ENCODE measurements around the gene TMED8. TPM values are rescaled to one million over a fixed set of nuclear protein-coding genes. Genes with fewer than 3 reads are reported as not detected.

The TMED8 gene, protein sequence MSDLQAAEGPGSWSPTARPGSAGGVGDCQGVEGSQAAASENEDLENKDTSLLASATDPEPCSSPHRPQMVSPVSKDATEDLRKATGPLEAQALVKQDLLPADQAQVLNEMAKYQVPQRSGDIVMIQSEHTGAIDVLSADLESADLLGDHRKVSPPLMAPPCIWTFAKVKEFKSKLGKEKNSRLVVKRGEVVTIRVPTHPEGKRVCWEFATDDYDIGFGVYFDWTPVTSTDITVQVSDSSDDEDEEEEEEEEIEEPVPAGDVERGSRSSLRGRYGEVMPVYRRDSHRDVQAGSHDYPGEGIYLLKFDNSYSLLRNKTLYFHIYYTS
- total RNA-seq = 10.3 to 12.5 TPM (median 10.4 TPM) in 3 replicates
- long read RNA-seq, partial matches to known transcripts = 0 of 3 reads
- long read RNA-seq, other reads (novel, unspliced or antisense) = 3 of 3 reads

DNA sequence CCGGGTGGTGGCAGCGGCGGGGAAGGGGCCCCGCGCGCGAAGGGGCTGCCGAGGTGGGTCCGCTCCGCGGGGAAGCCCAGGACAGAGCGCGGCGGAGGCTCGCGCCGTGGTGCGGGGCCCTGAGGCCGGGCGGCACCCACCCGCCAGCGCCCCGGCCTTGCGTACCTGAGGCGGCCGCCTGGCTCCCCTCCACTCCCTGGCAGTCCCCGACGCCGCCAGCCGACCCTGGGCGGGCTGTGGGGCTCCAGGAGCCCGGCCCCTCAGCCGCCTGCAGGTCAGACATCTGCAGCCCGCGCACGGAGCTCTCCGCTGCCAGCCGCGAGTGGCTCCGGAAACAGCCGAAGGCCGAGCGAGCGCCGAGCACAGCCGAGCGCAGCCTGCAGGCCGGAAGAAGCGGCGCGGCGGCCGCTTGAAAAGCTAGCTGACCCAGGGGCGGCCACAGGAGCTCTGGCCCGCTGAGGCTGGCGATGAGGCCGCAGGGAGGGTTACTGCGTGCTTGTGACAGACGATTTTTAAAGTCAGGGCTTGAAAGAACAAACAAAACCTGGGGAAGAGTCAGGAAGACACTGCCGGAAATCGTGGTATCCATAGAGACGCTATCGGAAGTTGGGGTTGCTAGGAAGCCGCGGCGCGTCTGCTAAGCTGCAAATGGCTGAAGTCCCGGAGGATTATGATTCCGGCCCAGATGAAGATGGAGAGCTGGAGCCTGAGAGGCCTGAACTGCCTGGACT lies at the start of gene TMED8, which contains the start of gene SAMD15:
Gene TMED8, minus strand, starts transcription at position 324 of the 731 bp plus-strand sequence. Its CDS starts 41 bp downstream, at position 283.
Gene SAMD15, plus strand, starts transcription at position 609 of the 731 bp plus-strand sequence. Its CDS starts 40 bp downstream, at position 649.
- TF ChIP-seq, protein P1, sequence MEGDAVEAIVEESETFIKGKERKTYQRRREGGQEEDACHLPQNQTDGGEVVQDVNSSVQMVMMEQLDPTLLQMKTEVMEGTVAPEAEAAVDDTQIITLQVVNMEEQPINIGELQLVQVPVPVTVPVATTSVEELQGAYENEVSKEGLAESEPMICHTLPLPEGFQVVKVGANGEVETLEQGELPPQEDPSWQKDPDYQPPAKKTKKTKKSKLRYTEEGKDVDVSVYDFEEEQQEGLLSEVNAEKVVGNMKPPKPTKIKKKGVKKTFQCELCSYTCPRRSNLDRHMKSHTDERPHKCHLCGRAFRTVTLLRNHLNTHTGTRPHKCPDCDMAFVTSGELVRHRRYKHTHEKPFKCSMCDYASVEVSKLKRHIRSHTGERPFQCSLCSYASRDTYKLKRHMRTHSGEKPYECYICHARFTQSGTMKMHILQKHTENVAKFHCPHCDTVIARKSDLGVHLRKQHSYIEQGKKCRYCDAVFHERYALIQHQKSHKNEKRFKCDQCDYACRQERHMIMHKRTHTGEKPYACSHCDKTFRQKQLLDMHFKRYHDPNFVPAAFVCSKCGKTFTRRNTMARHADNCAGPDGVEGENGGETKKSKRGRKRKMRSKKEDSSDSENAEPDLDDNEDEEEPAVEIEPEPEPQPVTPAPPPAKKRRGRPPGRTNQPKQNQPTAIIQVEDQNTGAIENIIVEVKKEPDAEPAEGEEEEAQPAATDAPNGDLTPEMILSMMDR (IDR thresholded peaks at IDR 0.05) = peak; percentile 64
- H3K4me3 Mint-ChIP-seq (ENCODE audit: unreplicated experiment) = no peak within 1 kb of the TSS
- peak; percentile 93 for DNase-seq (ENCODE audit: low spot score)
- H3K4me1 Mint-ChIP-seq (ENCODE audit: low read depth) = peaks cover 23% of the 10 kb centered on the region
- H3K9me3 Mint-ChIP-seq (ENCODE audit: low read depth) = no peaks in the 10 kb centered on the region
- H3K27ac Mint-ChIP-seq (ENCODE audit: unreplicated experiment) = peak within 1 kb of the TSS; percentile 77
- no peaks in the 10 kb centered on the region for H3K36me3 Mint-ChIP-seq (ENCODE audit: low read depth)
- H3K27me3 Mint-ChIP-seq (ENCODE audit: low read depth) = no peaks in the 10 kb centered on the region

DNA sequence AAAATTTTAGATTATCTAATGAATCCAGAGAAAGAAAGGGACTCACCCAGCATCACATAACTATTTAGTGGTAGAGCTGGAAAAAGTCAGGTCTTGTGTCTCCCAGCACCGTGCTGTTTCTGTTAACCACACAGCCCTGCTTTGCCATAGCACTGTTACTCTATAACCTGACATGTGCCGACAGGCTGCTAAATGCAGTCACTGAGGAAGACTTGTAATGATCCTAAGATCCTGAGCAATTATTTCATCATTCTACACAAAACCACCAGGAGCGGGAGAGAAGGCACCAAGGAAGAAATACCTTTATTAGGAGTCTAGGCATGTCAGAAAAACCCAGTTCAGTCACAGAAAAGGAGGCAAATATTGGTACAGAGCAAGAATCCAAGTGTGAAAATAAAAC lies 49.5 kb upstream of the TMED8 start:
- Mint-ChIP-seq H3K9me3 (ENCODE audit: low read depth) (no peaks in the 10 kb centered on the region), H3K27me3 (ENCODE audit: low read depth) (no peaks in the 10 kb centered on the region), H3K4me1 (ENCODE audit: low read depth) (peaks cover 1% of the 10 kb centered on the region), H3K27ac (ENCODE audit: unreplicated experiment) (no peak overlapping the region), H3K36me3 (ENCODE audit: low read depth) (peaks cover 68% of the 10 kb centered on the region), H3K4me3 (ENCODE audit: unreplicated experiment) (no peak overlapping the region)
- no peak for DNase-seq (ENCODE audit: low spot score)
- TF ChIP-seq, protein P1 (IDR thresholded peaks at IDR 0.05) = no peak

DNA sequence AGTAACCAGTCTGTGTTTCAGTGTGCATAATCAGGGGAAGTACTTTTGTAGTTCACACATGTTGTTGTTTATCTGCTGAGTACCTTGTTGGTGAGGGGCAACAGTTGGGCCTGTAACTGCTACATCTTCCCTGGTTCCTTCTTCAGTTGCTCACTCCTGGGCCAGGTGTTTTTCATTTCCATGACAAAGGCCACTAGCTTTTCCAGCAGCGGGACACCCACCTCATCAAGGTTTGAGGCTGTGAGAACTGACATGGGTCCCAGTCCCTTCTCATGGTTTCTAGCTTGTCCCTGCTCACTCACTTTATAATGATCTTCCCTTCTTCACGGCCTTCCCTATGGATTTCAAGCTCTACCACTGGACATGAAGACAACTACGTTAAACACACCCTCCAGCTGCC lies 48.0 kb upstream of the TMED8 start:
- Mint-ChIP-seq H3K36me3 (ENCODE audit: low read depth) (peaks cover 63% of the 10 kb centered on the region), H3K27me3 (ENCODE audit: low read depth) (no peaks in the 10 kb centered on the region), H3K4me3 (ENCODE audit: unreplicated experiment) (no peak overlapping the region), H3K9me3 (ENCODE audit: low read depth) (peaks cover 3% of the 10 kb centered on the region), H3K27ac (ENCODE audit: unreplicated experiment) (no peak overlapping the region), H3K4me1 (ENCODE audit: low read depth) (peaks cover 3% of the 10 kb centered on the region)
- no peak for DNase-seq (ENCODE audit: low spot score)
- TF ChIP-seq, protein P1 (IDR thresholded peaks at IDR 0.05) = no peak

DNA sequence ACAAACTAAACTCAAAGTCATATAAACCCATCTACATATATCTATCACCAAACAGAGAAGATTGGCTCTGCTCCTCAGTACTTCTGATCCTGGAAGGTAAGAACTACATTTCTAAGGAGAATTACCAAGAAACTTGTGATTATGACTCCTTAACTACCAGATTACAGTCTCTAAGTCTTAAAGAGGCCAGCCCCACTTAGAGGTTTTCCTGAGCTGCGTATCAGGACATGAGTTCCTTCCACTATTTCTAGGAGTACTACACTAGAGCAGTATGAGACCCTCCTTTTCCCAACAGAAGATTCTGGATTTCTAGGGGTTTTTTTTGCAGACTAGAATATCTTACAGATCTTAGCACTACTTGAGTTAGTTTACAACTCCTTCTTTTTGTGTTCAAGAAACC lies 46.5 kb upstream of the TMED8 start, which contains the start of gene NOXRED1:
Gene NOXRED1, minus strand, starts transcription at position 101 of the 400 bp plus-strand sequence. CDS start 634 bp downstream, outside the sequence.
- H3K36me3 Mint-ChIP-seq (ENCODE audit: low read depth) = peaks cover 52% of the 10 kb centered on the region
- no peak within 1 kb of the TSS for H3K4me3 Mint-ChIP-seq (ENCODE audit: unreplicated experiment)
- DNase-seq (ENCODE audit: low spot score) = no peak
- H3K9me3 Mint-ChIP-seq (ENCODE audit: low read depth) = peaks cover 11% of the 10 kb centered on the region
- TF ChIP-seq, protein P1 (IDR thresholded peaks at IDR 0.05) = no peak
- no peak within 1 kb of the TSS for H3K27ac Mint-ChIP-seq (ENCODE audit: unreplicated experiment)
- H3K27me3 Mint-ChIP-seq (ENCODE audit: low read depth) = no peaks in the 10 kb centered on the region
- H3K4me1 Mint-ChIP-seq (ENCODE audit: low read depth) = peaks cover 3% of the 10 kb centered on the region

DNA sequence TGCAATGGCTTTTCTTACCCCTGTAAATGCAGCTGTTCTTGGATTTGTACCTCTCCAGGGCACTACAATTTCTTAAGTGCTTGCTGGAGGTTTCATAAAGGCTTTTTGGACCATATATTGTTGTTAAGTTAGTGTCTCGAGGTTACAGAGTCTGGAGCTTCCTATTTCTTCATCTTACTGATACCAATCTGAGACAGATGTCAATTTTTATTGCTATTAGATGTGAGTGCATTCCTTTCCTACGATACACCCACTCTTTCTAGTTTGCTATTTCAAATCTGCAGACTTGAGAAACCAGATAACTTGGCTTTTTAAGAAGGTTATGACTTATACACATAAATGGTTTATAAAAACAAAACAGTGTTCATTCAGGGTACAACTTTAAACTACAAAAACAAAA lies 44.3 kb upstream of the TMED8 start:
- Mint-ChIP-seq H3K27ac (ENCODE audit: unreplicated experiment) (no peak overlapping the region), H3K4me1 (ENCODE audit: low read depth) (peaks cover 3% of the 10 kb centered on the region), H3K27me3 (ENCODE audit: low read depth) (no peaks in the 10 kb centered on the region), H3K9me3 (ENCODE audit: low read depth) (peaks cover 16% of the 10 kb centered on the region), H3K4me3 (ENCODE audit: unreplicated experiment) (no peak overlapping the region), H3K36me3 (ENCODE audit: low read depth) (peaks cover 31% of the 10 kb centered on the region)
- TF ChIP-seq, protein P1 (IDR thresholded peaks at IDR 0.05) = no peak
- no peak for DNase-seq (ENCODE audit: low spot score)

All from chondrocyte (in vitro differentiated cells).